ENCODE measurements around the gene RPL5. TPM values are rescaled to one million over a fixed set of nuclear protein-coding genes. Genes with fewer than 3 reads are reported as not detected.

RPL5 gene
- total RNA-seq, 2 experiments from 2014 or later: 1,651 to 1,862 TPM

DNA sequence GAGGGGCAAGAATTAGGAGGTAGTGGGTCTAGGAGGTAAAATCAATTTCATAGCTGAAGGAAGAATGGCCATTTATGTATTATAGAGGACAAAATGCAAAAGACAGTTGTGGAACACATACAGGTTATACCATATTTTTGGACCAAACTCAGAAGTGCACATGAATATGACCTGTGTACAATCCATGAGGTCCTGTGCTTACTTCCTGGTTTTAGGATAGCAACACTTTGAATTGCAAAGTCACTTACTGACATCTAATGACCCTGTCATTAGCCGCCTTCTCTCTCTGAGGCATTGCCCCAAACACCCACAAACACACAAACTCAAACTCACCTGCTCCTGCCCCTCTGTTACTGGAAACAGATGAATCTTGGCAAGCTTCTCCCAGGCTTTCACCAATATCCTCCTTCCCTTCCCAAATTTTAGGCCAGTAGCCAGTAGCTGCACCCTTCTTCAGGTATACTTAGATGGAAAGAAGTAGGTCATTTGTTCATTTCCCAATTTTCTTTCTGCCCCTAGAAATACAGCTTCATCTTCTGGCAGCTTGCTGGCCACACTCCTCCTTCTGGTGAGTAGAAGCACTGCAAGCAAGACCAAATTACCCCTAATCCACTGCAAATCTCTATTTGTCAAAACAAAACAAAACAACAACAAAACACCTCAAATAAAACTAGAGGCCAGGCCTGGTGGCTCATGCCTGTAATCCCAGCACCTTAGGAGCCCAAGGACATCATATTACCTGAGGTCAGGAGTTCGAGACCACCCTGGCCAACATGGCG is 13.7 kb upstream of the RPL5 start:
- Histone ChIP-seq H2AFZ (ENCODE audit: low read length) (no peak overlapping the region), H3K4me2 (ENCODE audit: low read length) (no peak overlapping the region), H3K4me1 (ENCODE audit: insufficient read depth, low read length, poor library complexity, severe bottlenecking) (no peaks in the 10 kb centered on the region), H3K36me3 (ENCODE audit: insufficient read depth, low read length) (no peaks in the 10 kb centered on the region), H3K79me2 (ENCODE audit: insufficient read depth, low read depth, low read length) (no peaks in the 10 kb centered on the region), H3K9me2 (ENCODE audit: insufficient read depth, low read length) (no peaks in the 10 kb centered on the region), H3K4me3 (ENCODE audit: low read depth, low read length, poor library complexity, severe bottlenecking) (no peak overlapping the region), H4K20me1 (ENCODE audit: insufficient read depth, low read length) (no peaks in the 10 kb centered on the region), H3K9me3 (ENCODE audit: low read length) (no peaks in the 10 kb centered on the region), H3K27ac (ENCODE audit: low read depth, low read length, poor library complexity, severe bottlenecking) (no peak overlapping the region)
- POLR2A ChIA-PET: interaction anchor here (0.6 to 1.9 kb wide), 9 partner anchors 14 to 1405 kb away, joined by 3 to 6 read pairs (median 3); no protein-coding TSS in a partner anchor
- BruUV-seq (replicated peaks): no TSS peak
- DNase-seq (ENCODE audit: low spot score): peak; percentile 53
- CTCF ChIA-PET (ENCODE audit: unreplicated experiment): interaction anchor here (2.1 kb wide), 1 partner anchor 69 kb away, joined by 7 read pairs; no protein-coding TSS in a partner anchor
- intact Hi-C loops (cut with micrococcal nuclease; ENCODE audit: unreplicated experiment): loop anchor here (1.0 kb wide), 1 partner anchor 69 kb away; no protein-coding TSS in a partner anchor
- peak; percentile 83 for TF ChIP-seq CTCF (conservative IDR thresholded peaks at IDR 0.05; ENCODE audit: low read length)
- no peak for TF ChIP-seq EZH2phosphoT487 (IDR thresholded peaks at IDR 0.05; ENCODE audit: borderline replicate concordance, low read depth, low read length)

DNA sequence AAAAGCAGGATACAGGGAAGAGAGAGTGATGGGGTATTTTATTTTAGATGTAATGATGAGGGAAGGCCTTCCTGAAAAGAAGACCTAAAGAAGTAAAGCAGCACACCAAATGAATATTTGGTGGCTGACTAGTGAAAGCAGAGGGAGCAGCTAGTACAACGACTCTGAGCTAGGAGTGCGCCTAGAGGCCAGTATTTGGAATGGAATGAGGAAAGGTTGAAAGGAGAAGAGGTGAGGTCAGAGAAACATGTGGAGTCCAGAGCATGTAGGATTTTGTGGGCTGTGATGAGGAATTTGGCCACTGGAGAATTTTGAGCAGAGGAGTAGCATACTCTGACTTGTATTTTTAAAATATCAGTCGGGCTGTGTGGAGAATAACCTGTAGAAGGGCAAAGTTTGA is 11.8 kb upstream of the RPL5 start:
- intact Hi-C loops (cut with micrococcal nuclease; ENCODE audit: unreplicated experiment): no loop called here
- no peak for TF ChIP-seq CTCF (conservative IDR thresholded peaks at IDR 0.05; ENCODE audit: low read length)
- no peak for TF ChIP-seq EZH2phosphoT487 (IDR thresholded peaks at IDR 0.05; ENCODE audit: borderline replicate concordance, low read depth, low read length)
- CTCF ChIA-PET (ENCODE audit: unreplicated experiment): no interaction called here
- Histone ChIP-seq H3K9me3 (ENCODE audit: low read length) (no peaks in the 10 kb centered on the region), H3K4me3 (ENCODE audit: low read depth, low read length, poor library complexity, severe bottlenecking) (no peak overlapping the region), H3K9me2 (ENCODE audit: insufficient read depth, low read length) (no peaks in the 10 kb centered on the region), H3K27ac (ENCODE audit: low read depth, low read length, poor library complexity, severe bottlenecking) (no peak overlapping the region), H4K20me1 (ENCODE audit: insufficient read depth, low read length) (no peaks in the 10 kb centered on the region), H2AFZ (ENCODE audit: low read length) (no peak overlapping the region), H3K4me2 (ENCODE audit: low read length) (no peak overlapping the region), H3K79me2 (ENCODE audit: insufficient read depth, low read depth, low read length) (no peaks in the 10 kb centered on the region), H3K4me1 (ENCODE audit: insufficient read depth, low read length, poor library complexity, severe bottlenecking) (no peaks in the 10 kb centered on the region), H3K36me3 (ENCODE audit: insufficient read depth, low read length) (no peaks in the 10 kb centered on the region)
- POLR2A ChIA-PET: interaction anchor here (0.6 kb wide), 1 partner anchor 513 kb away, joined by 3 read pairs; no protein-coding TSS in a partner anchor
- DNase-seq (ENCODE audit: low spot score): no peak
- no TSS peak for BruUV-seq (replicated peaks)

DNA sequence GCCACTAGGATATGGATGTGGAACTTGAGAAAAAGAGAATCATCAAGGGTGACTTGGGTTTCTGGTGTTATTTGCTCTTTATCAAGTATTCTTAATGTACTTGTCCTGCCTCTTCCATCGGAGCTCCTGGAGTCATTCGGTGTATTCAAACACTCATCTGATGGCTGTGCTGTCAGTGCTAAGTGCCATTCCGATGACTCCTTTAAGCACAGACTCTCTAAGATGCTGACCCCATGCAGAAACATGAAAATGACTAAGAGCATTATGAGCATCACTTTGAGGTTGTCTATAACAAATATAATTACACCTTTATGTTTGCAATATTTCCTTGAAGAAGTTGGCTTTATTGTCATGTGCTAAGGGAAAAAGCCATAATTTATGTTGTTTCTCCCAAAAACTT is 11.3 kb upstream of the RPL5 start:
- H3K4me3 ChIP-seq (ENCODE audit: low read depth, low read length, poor library complexity, severe bottlenecking): no peak overlapping the region
- no peaks in the 10 kb centered on the region for H3K36me3 ChIP-seq (ENCODE audit: insufficient read depth, low read length)
- H3K4me2 ChIP-seq (ENCODE audit: low read length): no peak overlapping the region
- DNase-seq (ENCODE audit: low spot score): no peak
- no peak overlapping the region for H2AFZ ChIP-seq (ENCODE audit: low read length)
- no peak overlapping the region for H3K27ac ChIP-seq (ENCODE audit: low read depth, low read length, poor library complexity, severe bottlenecking)
- no peaks in the 10 kb centered on the region for H4K20me1 ChIP-seq (ENCODE audit: insufficient read depth, low read length)
- BruUV-seq (replicated peaks): no TSS peak
- TF ChIP-seq EZH2phosphoT487 (IDR thresholded peaks at IDR 0.05; ENCODE audit: borderline replicate concordance, low read depth, low read length) (no peak), CTCF (conservative IDR thresholded peaks at IDR 0.05; ENCODE audit: low read length) (no peak)
- H3K9me2 ChIP-seq (ENCODE audit: insufficient read depth, low read length): no peaks in the 10 kb centered on the region
- ChIA-PET CTCF (ENCODE audit: unreplicated experiment) (no interaction called here), POLR2A (interaction anchor here (0.5 to 1.1 kb wide), 2 partner anchors 22 to 82 kb away, joined by 3 to 5 read pairs; no protein-coding TSS in a partner anchor)
- no peaks in the 10 kb centered on the region for H3K9me3 ChIP-seq (ENCODE audit: low read length)
- intact Hi-C loops (cut with micrococcal nuclease; ENCODE audit: unreplicated experiment): no loop called here
- no peaks in the 10 kb centered on the region for H3K79me2 ChIP-seq (ENCODE audit: insufficient read depth, low read depth, low read length)
- no peaks in the 10 kb centered on the region for H3K4me1 ChIP-seq (ENCODE audit: insufficient read depth, low read length, poor library complexity, severe bottlenecking)

Measured in OCI-LY7 (cell line).